ENCODE measurements around the gene GSTM3. TPM values are rescaled to one million over a fixed set of nuclear protein-coding genes. Genes with fewer than 3 reads are reported as not detected.
"Not testable (repeated sequence)": the region's sequence is repeated elsewhere in the genome, so short reads cannot be mapped to it uniquely, and the experiment has no call there.

GSTM3 gene
- total RNA-seq, 1 donor from 2014 or later: 13.0 TPM

GRCh38 chr1:109697861-109698260 lies 43.0 kb downstream of the GSTM3 start:
- peaks cover 10% of the 10 kb centered on the region for H3K36me3 Mint-ChIP-seq (ENCODE audit: low read depth)
- H3K9me3 Mint-ChIP-seq; DNase-seq; H3K27ac Mint-ChIP-seq; H3K4me3 Mint-ChIP-seq; intact Hi-C loops (cut with micrococcal nuclease); H3K27me3 Mint-ChIP-seq; H3K4me1 Mint-ChIP-seq: not testable (repeated sequence)

GRCh38 chr1:109697066-109697465 lies 43.8 kb downstream of the GSTM3 start:
- Mint-ChIP-seq H3K4me3 (no peak overlapping the region), H3K36me3 (ENCODE audit: low read depth) (peaks cover 10% of the 10 kb centered on the region), H3K4me1 (no peaks in the 10 kb centered on the region), H3K27ac (no peak overlapping the region), H3K27me3 (no peaks in the 10 kb centered on the region), H3K9me3 (no peaks in the 10 kb centered on the region)
- intact Hi-C loops (cut with micrococcal nuclease): no loop called here
- no peak for DNase-seq

- H3K4me1 Mint-ChIP-seq; H3K27ac Mint-ChIP-seq; H3K27me3 Mint-ChIP-seq; H3K9me3 Mint-ChIP-seq; intact Hi-C loops (cut with micrococcal nuclease); DNase-seq; H3K4me3 Mint-ChIP-seq: not testable (repeated sequence)
- H3K36me3 Mint-ChIP-seq (ENCODE audit: low read depth): peaks cover 20% of the 10 kb centered on the region
These were observed 45.7 kb downstream of the GSTM3 start for GRCh38 chr1:109695138-109695537.

GRCh38 chr1:109694400-109694799 lies 46.4 kb downstream of the GSTM3 start:
- H3K36me3 Mint-ChIP-seq (ENCODE audit: low read depth): peaks cover 24% of the 10 kb centered on the region
- H3K27me3 Mint-ChIP-seq; H3K4me3 Mint-ChIP-seq; intact Hi-C loops (cut with micrococcal nuclease); DNase-seq; H3K27ac Mint-ChIP-seq; H3K4me1 Mint-ChIP-seq; H3K9me3 Mint-ChIP-seq: not testable (repeated sequence)

GRCh38 chr1:109691759-109692158 lies 49.1 kb downstream of the GSTM3 start:
- H3K4me3 Mint-ChIP-seq: no peak overlapping the region
- intact Hi-C loops (cut with micrococcal nuclease): no loop called here
- H3K27ac Mint-ChIP-seq: no peak overlapping the region
- DNase-seq: no peak
- no peaks in the 10 kb centered on the region for H3K27me3 Mint-ChIP-seq
- peaks cover 20% of the 10 kb centered on the region for H3K4me1 Mint-ChIP-seq
- peaks cover 28% of the 10 kb centered on the region for H3K36me3 Mint-ChIP-seq (ENCODE audit: low read depth)
- no peaks in the 10 kb centered on the region for H3K9me3 Mint-ChIP-seq

- Mint-ChIP-seq H3K9me3 (no peaks in the 10 kb centered on the region), H3K4me3 (peak overlapping the region; percentile 87), H3K4me1 (peaks cover 22% of the 10 kb centered on the region), H3K36me3 (ENCODE audit: low read depth) (peaks cover 22% of the 10 kb centered on the region), H3K27me3 (no peaks in the 10 kb centered on the region), H3K27ac (peak overlapping the region; percentile 32)
- intact Hi-C loops (cut with micrococcal nuclease): loop anchor here (2.0 to 5.0 kb wide), 2 partner anchors 68 to 141 kb away; partner anchors contain the start of gene GNAI3
- DNase-seq: no peak
These were observed 50.9 kb downstream of the GSTM3 start for GRCh38 chr1:109689844-109690405.

- H3K4me1 Mint-ChIP-seq: peaks cover 22% of the 10 kb centered on the region
- DNase-seq: peak; percentile 97
- no peaks in the 10 kb centered on the region for H3K9me3 Mint-ChIP-seq
- intact Hi-C loops (cut with micrococcal nuclease): loop anchor here (2.0 to 5.0 kb wide), 5 partner anchors 21 to 139 kb away; partner anchors contain the start of genes GNAI3 and GSTM3
- peak within 1 kb of the TSS; percentile 87 for H3K4me3 Mint-ChIP-seq
- peaks cover 18% of the 10 kb centered on the region for H3K36me3 Mint-ChIP-seq (ENCODE audit: low read depth)
- H3K27ac Mint-ChIP-seq: peak within 1 kb of the TSS; percentile 94
- no peaks in the 10 kb centered on the region for H3K27me3 Mint-ChIP-seq
These were observed 53.0 kb downstream of the GSTM3 start, which contains the start of gene GSTM1 for GRCh38 chr1:109687641-109688499. TSS of gene GSTM1 (plus strand) at chr1:109687817. CDS start at chr1:109687874, 57 bp downstream.

- intact Hi-C loops (cut with micrococcal nuclease): loop anchor here (2.0 to 5.0 kb wide), 4 partner anchors 20 to 65 kb away; partner anchors contain the start of gene GSTM3
- Mint-ChIP-seq H3K36me3 (ENCODE audit: low read depth) (peaks cover 18% of the 10 kb centered on the region), H3K4me1 (peaks cover 22% of the 10 kb centered on the region), H3K4me3 (peak overlapping the region; percentile 87), H3K27ac (peak overlapping the region; percentile 94)
- H3K27me3 Mint-ChIP-seq, DNase-seq, H3K9me3 Mint-ChIP-seq: not testable (repeated sequence)
These were observed 53.7 kb downstream of the GSTM3 start for GRCh38 chr1:109687109-109687508.

- intact Hi-C loops (cut with micrococcal nuclease): loop anchor here (2.0 to 5.0 kb wide), 4 partner anchors 19 to 64 kb away; partner anchors contain the start of gene GSTM3
- Mint-ChIP-seq H3K4me1 (peaks cover 22% of the 10 kb centered on the region), H3K36me3 (ENCODE audit: low read depth) (peaks cover 15% of the 10 kb centered on the region)
- H3K27ac Mint-ChIP-seq, DNase-seq, H3K9me3 Mint-ChIP-seq, H3K4me3 Mint-ChIP-seq, H3K27me3 Mint-ChIP-seq: not testable (repeated sequence)
These were observed 54.9 kb downstream of the GSTM3 start for GRCh38 chr1:109685890-109686289.

GRCh38 chr1:109685399-109685798 lies 55.4 kb downstream of the GSTM3 start:
- H3K9me3 Mint-ChIP-seq, H3K27ac Mint-ChIP-seq, H3K27me3 Mint-ChIP-seq, H3K4me3 Mint-ChIP-seq, DNase-seq: not testable (repeated sequence)
- intact Hi-C loops (cut with micrococcal nuclease): loop anchor here (5.0 kb wide), 1 partner anchor 63 kb away; no protein-coding TSS in a partner anchor
- Mint-ChIP-seq H3K4me1 (peaks cover 20% of the 10 kb centered on the region), H3K36me3 (ENCODE audit: low read depth) (peaks cover 11% of the 10 kb centered on the region)

GRCh38 chr1:109684777-109685176 lies 56.1 kb downstream of the GSTM3 start:
- not testable (repeated sequence) for H3K4me3 Mint-ChIP-seq; H3K36me3 Mint-ChIP-seq (ENCODE audit: low read depth)

More at GRCh38 chr1:109684777-109685176, 56.1 kb downstream of the GSTM3 start:
- H3K27ac Mint-ChIP-seq, H3K9me3 Mint-ChIP-seq, H3K27me3 Mint-ChIP-seq, DNase-seq: not testable (repeated sequence)
- H3K4me1 Mint-ChIP-seq: peaks cover 20% of the 10 kb centered on the region
- intact Hi-C loops (cut with micrococcal nuclease): loop anchor here (5.0 kb wide), 1 partner anchor 62 kb away; no protein-coding TSS in a partner anchor

Data from activated CD4-positive, alpha-beta T cell treated with anti-CD3 and anti-CD28 coated beads, Interleukin-2, amount 10 ng/mL, durations not matched to agents 24 days and 14 days (primary cell).